HCT116 (cell line): ENCODE measurements around the gene KRT33A. TPM values are rescaled to one million over a fixed set of nuclear protein-coding genes. Genes with fewer than 3 reads are reported as not detected.

Experiments used
- ATAC-seq: fragments of 200-7000 bp; cut with Tn5 transposase; 2 replicates; pipeline ENCODE4 v1.9.1; 2020; ENCODE audit warnings: mild to moderate bottlenecking, moderate library complexity
- BruUV-seq: library from RNA; stranded (reverse); fragments of 400-500 nt; replicated peaks from 2 replicates; lab custom pipeline; 2021; lab: Mats Ljungman, UMichigan
- CTCF ChIA-PET: fragments of 300-600 bp; sonication (Branson Sonifier 250); formaldehyde crosslinking; loops from one replicate; lab custom pipeline; 2021; ENCODE audit warnings: antibody characterized with exemption; lab: Charles Lee
- POLR2A ChIA-PET: fragments of 300-600, 350-600 bp; sonication (Branson Sonifier 250); formaldehyde crosslinking; loops from one replicate; lab custom pipeline; 2021; ENCODE audit warnings: antibody characterized with exemption; lab: Charles Lee
- RAD21 ChIA-PET, 2 experiments: fragments of 300-600 bp; sonication (Branson Sonifier 250); formaldehyde crosslinking; loops; one replicate each; lab custom pipeline; 2023; ENCODE audit warnings: low total read pairs in 2 of 2; ENCODE audit not compliant: uncharacterized antibody in 2 of 2, unreplicated experiment in 2 of 2, low non-redundant PET in 1 of 2; lab: Charles Lee
- DNase-seq: peaks from one replicate; pipeline ENCODE4 v3.0.0-alpha.2; 2010; ENCODE audit warnings: low read depth, low spot score
- H2AFZ ChIP-seq: fragments of 200-600 bp; shearing (Covaris generic), sonication (generic); 2 replicates; pipeline ENCODE4 v1.6.1; 2017; ENCODE audit warnings: low read depth, mixed run types, mixed read lengths, antibody characterized with exemption, low read length; ENCODE audit not compliant: poor library complexity, severe bottlenecking
- H3K27ac ChIP-seq: 2 replicates; pipeline ENCODE4 v1.5.1; 2012; ENCODE audit warnings: low read depth, low read length
- H3K27me3 ChIP-seq: fragments of 200-600 bp; sonication (generic); 2 replicates; pipeline ENCODE4 v1.6.1; 2016; ENCODE audit warnings: mixed run types, low read length, mixed read lengths; ENCODE audit not compliant: insufficient read depth
- H3K36me3 ChIP-seq, 2 experiments: fragments of 200-500 bp in 1 of 2; fragments of 200-600 bp in 1 of 2; sonication (Bioruptor generic) in 1 of 2; sonication (generic) in 1 of 2; 2 replicates each; pipeline versions ENCODE4 v1.5.1 to v1.6.1; 2014 to 2016; ENCODE audit warnings: low read length in 2 of 2, inconsistent platforms in 1 of 2, mixed read lengths in 1 of 2, mixed run types in 1 of 2; ENCODE audit not compliant: insufficient read depth in 2 of 2, control insufficient read depth in 1 of 2
- H3K4me1 ChIP-seq, 2 experiments: fragments of 200-600 bp in 1 of 2; sonication (generic) in 1 of 2; 2 replicates each; pipeline versions ENCODE4 v1.5.1 to v1.6.1; 2012 to 2017; ENCODE audit warnings: low read length in 2 of 2, inconsistent platforms in 1 of 2, mild to moderate bottlenecking in 1 of 2, mixed read lengths in 1 of 2, mixed run types in 1 of 2, moderate library complexity in 1 of 2; ENCODE audit not compliant: insufficient read depth in 2 of 2, control insufficient read depth in 1 of 2
- H3K4me2 ChIP-seq: fragments of 200-600 bp; sonication (generic); 2 replicates; pipeline ENCODE4 v1.6.1; 2017; ENCODE audit warnings: mixed run types, low read length, mixed read lengths
- H3K4me3 ChIP-seq, 2 experiments: fragments of 200-600 bp in 1 of 2; sonication (generic) in 1 of 2; replicated peaks in 1 of 2; 2 replicates each; pipeline ENCODE4 v1.5.1; 2011 to 2016; ENCODE audit warnings: low read length in 2 of 2, control low read depth in 1 of 2, low read depth in 1 of 2, mild to moderate bottlenecking in 1 of 2, mixed read lengths in 1 of 2, mixed run types in 1 of 2
- H3K79me2 ChIP-seq: fragments of 200-600 bp; sonication (generic); 2 replicates; pipeline ENCODE4 v1.6.1; 2017; ENCODE audit warnings: mild to moderate bottlenecking, mixed run types, low read length, moderate library complexity, mixed read lengths; ENCODE audit not compliant: insufficient read depth
- H3K9ac ChIP-seq: fragments of 200-600 bp; sonication (generic); 2 replicates; pipeline ENCODE4 v1.6.1; 2016; ENCODE audit warnings: low read length, mixed read lengths
- H3K9me2 ChIP-seq: fragments of 200-600 bp; sonication (generic), shearing (Covaris generic); 2 replicates; pipeline ENCODE4 v1.6.1; 2017; ENCODE audit warnings: mixed run types, mild to moderate bottlenecking, moderate library complexity; ENCODE audit not compliant: insufficient read depth
- H3K9me3 ChIP-seq, 2 experiments: fragments of 200-500 bp in 1 of 2; fragments of 200-600 bp in 1 of 2; sonication (Bioruptor generic) in 1 of 2; sonication (generic) in 1 of 2; 2 replicates each; pipeline ENCODE4 v1.6.1; 2014 to 2017; ENCODE audit warnings: low read length in 2 of 2, mixed read lengths in 2 of 2, inconsistent platforms in 1 of 2, low read depth in 1 of 2, mild to moderate bottlenecking in 1 of 2, mixed run types in 1 of 2, moderate library complexity in 1 of 2; ENCODE audit not compliant: control insufficient read depth in 1 of 2, insufficient read depth in 1 of 2
- H4K20me1 ChIP-seq: fragments of 200-600 bp; sonication (generic), shearing (Covaris generic); 2 replicates; pipeline ENCODE4 v1.6.1; 2017; ENCODE audit warnings: mixed run types, mild to moderate bottlenecking, moderate library complexity; ENCODE audit not compliant: insufficient read depth
- CBX3 ChIP-seq: IDR thresholded peaks from 2 replicates; pipeline ENCODE4 v1.6.1; 2012; ENCODE audit warnings: low read depth
- CEBPB ChIP-seq: IDR thresholded peaks from 2 replicates; pipeline ENCODE4 v1.6.1; 2012; ENCODE audit warnings: low read depth
- EGR1 ChIP-seq: IDR thresholded peaks from 2 replicates; pipeline ENCODE4 v1.6.1; 2012; ENCODE audit warnings: low read depth
- ELF1 ChIP-seq: IDR thresholded peaks from 2 replicates; pipeline ENCODE4 v1.6.1; 2012; ENCODE audit warnings: low read depth, borderline replicate concordance
- EZH2 ChIP-seq: fragments of 200-600 bp; sonication (generic); IDR thresholded peaks from 2 replicates; pipeline ENCODE4 v1.6.1; 2017; ENCODE audit warnings: antibody characterized with exemption, mixed run types
- EZH2phosphoT487 ChIP-seq: fragments of 200-600 bp; IDR thresholded peaks from 2 replicates; pipeline ENCODE4 v1.6.1; 2018; ENCODE audit warnings: antibody characterized with exemption, borderline replicate concordance
- FOSL1 ChIP-seq: IDR thresholded peaks from 2 replicates; pipeline ENCODE4 v1.6.1; 2012; ENCODE audit warnings: low read depth
- JUND ChIP-seq: IDR thresholded peaks from 2 replicates; pipeline ENCODE4 v1.6.1; 2012
- MAX ChIP-seq: IDR thresholded peaks from 2 replicates; pipeline ENCODE4 v1.6.1; 2012
- POLR2A ChIP-seq: IDR thresholded peaks from 2 replicates; pipeline ENCODE4 v1.7.0; 2011; ENCODE audit warnings: borderline replicate concordance; ENCODE audit not compliant: insufficient read depth, insufficient read length; ENCODE audit errors: extremely low read depth
- SIN3A ChIP-seq: IDR thresholded peaks from 2 replicates; pipeline ENCODE4 v1.6.1; 2012; ENCODE audit warnings: low read depth
- SP1 ChIP-seq: IDR thresholded peaks from 2 replicates; pipeline ENCODE4 v1.6.1; 2012; ENCODE audit warnings: low read depth
- SRF ChIP-seq: IDR thresholded peaks from 2 replicates; pipeline ENCODE4 v1.6.1; 2012; ENCODE audit warnings: low read depth
- TCF7L2 ChIP-seq: IDR thresholded peaks from 2 replicates; pipeline ENCODE4 v1.7.0; 2011; ENCODE audit warnings: borderline replicate concordance, inconsistent platforms; ENCODE audit not compliant: insufficient read depth, insufficient read length; ENCODE audit errors: extremely low read depth
- ZFX ChIP-seq: fragments of 450-650 bp; IDR thresholded peaks from 2 replicates; pipeline ENCODE4 v1.6.1; 2017
- intact Hi-C: fragments of 100-400 bp; cut with micrococcal nuclease; formaldehyde crosslinking; loops from 2 replicates; pipeline ENCODE4 v1.10.0; 2022
- total RNA-seq: library from RNA; stranded (reverse); gene quantifications from one replicate; pipeline ENCODE4 v1.2.1, GENCODE V29; 2021; ENCODE audit not compliant: unreplicated experiment
- TF ChIP-seq, protein P1 (sequence below), 3 experiments: fragments of 200-600 bp in 1 of 3; sonication (generic) in 1 of 3; IDR thresholded peaks in 2 of 3; conservative IDR thresholded peaks in 1 of 3; 2 replicates each; pipeline ENCODE4 v1.5.1; 2012 to 2017; ENCODE audit warnings: low read depth in 2 of 3, low read length in 2 of 3, antibody characterized with exemption in 1 of 3, borderline replicate concordance in 1 of 3, control low read depth in 1 of 3, mild to moderate bottlenecking in 1 of 3, mixed read lengths in 1 of 3, mixed run types in 1 of 3, moderate library complexity in 1 of 3; ENCODE audit not compliant: insufficient read depth in 1 of 3
- TF ChIP-seq, protein P2 (sequence below): IDR thresholded peaks from 2 replicates; pipeline ENCODE4 v1.6.1; 2012; ENCODE audit warnings: low read depth
- TF ChIP-seq, protein P3 (sequence below): IDR thresholded peaks from 2 replicates; pipeline ENCODE4 v1.6.1; 2012
- TF ChIP-seq, protein P4 (sequence below): IDR thresholded peaks from 2 replicates; pipeline ENCODE4 v1.6.1; 2011; ENCODE audit warnings: mild to moderate bottlenecking, low read length, moderate library complexity; ENCODE audit not compliant: insufficient replicate concordance; ENCODE audit errors: extremely low read depth

Gene KRT33A
- total RNA-seq, 1 experiment from 2014 or later: not detected

DNA sequence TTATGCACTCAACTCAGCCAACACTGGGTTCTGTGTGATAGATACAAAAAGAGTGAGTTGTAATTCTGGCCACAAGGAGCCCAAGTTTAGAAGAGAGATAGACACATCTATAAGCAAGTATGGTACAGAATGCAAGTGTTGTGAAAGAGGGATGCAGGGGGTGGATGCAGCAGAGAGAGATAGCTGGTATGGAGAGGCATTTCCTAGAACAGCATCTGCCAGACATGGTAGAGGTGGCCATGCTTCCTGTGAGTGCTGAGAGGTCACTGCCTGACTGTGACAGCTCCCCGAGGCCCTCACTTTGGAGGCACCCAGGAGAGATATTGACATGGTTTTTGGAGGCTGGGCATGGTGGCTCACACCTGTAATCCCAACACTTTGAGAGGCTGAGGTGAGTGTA, 39.5 kb downstream of the KRT33A start:
- ATAC-seq (no peak), DNase-seq (no peak)
- ChIA-PET RAD21 (no interaction called here), POLR2A (no interaction called here), CTCF (no interaction called here)
- Histone ChIP-seq H3K4me1 (no peaks in the 10 kb centered on the region), H3K9ac (no peak overlapping the region), H3K4me3 (no peak overlapping the region), H3K9me2 (no peaks in the 10 kb centered on the region), H3K27ac (no peak overlapping the region), H3K9me3 (no peaks in the 10 kb centered on the region), H3K4me2 (no peak overlapping the region), H3K79me2 (no peaks in the 10 kb centered on the region), H3K27me3 (no peaks in the 10 kb centered on the region), H4K20me1 (no peaks in the 10 kb centered on the region), H3K36me3 (no peaks in the 10 kb centered on the region), H2AFZ (no peak overlapping the region)
- intact Hi-C loops: no loop called here
- no peak for TF ChIP-seq SIN3A
- TF ChIP-seq, protein P1, sequence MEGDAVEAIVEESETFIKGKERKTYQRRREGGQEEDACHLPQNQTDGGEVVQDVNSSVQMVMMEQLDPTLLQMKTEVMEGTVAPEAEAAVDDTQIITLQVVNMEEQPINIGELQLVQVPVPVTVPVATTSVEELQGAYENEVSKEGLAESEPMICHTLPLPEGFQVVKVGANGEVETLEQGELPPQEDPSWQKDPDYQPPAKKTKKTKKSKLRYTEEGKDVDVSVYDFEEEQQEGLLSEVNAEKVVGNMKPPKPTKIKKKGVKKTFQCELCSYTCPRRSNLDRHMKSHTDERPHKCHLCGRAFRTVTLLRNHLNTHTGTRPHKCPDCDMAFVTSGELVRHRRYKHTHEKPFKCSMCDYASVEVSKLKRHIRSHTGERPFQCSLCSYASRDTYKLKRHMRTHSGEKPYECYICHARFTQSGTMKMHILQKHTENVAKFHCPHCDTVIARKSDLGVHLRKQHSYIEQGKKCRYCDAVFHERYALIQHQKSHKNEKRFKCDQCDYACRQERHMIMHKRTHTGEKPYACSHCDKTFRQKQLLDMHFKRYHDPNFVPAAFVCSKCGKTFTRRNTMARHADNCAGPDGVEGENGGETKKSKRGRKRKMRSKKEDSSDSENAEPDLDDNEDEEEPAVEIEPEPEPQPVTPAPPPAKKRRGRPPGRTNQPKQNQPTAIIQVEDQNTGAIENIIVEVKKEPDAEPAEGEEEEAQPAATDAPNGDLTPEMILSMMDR (IDR thresholded peaks at IDR 0.05 in 2 of 3, conservative IDR thresholded peaks at IDR 0.05 in 1 of 3; ENCODE audit: borderline replicate concordance in 1 of 3, insufficient read depth in 1 of 3, low read depth in 2 of 3, low read length in 2 of 3): no peak
- no peak for TF ChIP-seq SRF
- TF ChIP-seq, protein P2, sequence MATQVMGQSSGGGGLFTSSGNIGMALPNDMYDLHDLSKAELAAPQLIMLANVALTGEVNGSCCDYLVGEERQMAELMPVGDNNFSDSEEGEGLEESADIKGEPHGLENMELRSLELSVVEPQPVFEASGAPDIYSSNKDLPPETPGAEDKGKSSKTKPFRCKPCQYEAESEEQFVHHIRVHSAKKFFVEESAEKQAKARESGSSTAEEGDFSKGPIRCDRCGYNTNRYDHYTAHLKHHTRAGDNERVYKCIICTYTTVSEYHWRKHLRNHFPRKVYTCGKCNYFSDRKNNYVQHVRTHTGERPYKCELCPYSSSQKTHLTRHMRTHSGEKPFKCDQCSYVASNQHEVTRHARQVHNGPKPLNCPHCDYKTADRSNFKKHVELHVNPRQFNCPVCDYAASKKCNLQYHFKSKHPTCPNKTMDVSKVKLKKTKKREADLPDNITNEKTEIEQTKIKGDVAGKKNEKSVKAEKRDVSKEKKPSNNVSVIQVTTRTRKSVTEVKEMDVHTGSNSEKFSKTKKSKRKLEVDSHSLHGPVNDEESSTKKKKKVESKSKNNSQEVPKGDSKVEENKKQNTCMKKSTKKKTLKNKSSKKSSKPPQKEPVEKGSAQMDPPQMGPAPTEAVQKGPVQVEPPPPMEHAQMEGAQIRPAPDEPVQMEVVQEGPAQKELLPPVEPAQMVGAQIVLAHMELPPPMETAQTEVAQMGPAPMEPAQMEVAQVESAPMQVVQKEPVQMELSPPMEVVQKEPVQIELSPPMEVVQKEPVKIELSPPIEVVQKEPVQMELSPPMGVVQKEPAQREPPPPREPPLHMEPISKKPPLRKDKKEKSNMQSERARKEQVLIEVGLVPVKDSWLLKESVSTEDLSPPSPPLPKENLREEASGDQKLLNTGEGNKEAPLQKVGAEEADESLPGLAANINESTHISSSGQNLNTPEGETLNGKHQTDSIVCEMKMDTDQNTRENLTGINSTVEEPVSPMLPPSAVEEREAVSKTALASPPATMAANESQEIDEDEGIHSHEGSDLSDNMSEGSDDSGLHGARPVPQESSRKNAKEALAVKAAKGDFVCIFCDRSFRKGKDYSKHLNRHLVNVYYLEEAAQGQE: no peak
- no peak for TF ChIP-seq FOSL1
- TF ChIP-seq ELF1: no peak
- no peak for TF ChIP-seq EZH2
- no peak for TF ChIP-seq EGR1
- no peak for TF ChIP-seq MAX
- TF ChIP-seq SP1: no peak
- TF ChIP-seq CBX3: no peak
- no peak for TF ChIP-seq ZFX
- no peak for TF ChIP-seq JUND
- TF ChIP-seq CEBPB: no peak
- TF ChIP-seq, protein P3, sequence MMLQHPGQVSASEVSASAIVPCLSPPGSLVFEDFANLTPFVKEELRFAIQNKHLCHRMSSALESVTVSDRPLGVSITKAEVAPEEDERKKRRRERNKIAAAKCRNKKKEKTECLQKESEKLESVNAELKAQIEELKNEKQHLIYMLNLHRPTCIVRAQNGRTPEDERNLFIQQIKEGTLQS: no peak
- TF ChIP-seq POLR2A: no peak
- TF ChIP-seq TCF7L2: no peak
- TF ChIP-seq, protein P4, sequence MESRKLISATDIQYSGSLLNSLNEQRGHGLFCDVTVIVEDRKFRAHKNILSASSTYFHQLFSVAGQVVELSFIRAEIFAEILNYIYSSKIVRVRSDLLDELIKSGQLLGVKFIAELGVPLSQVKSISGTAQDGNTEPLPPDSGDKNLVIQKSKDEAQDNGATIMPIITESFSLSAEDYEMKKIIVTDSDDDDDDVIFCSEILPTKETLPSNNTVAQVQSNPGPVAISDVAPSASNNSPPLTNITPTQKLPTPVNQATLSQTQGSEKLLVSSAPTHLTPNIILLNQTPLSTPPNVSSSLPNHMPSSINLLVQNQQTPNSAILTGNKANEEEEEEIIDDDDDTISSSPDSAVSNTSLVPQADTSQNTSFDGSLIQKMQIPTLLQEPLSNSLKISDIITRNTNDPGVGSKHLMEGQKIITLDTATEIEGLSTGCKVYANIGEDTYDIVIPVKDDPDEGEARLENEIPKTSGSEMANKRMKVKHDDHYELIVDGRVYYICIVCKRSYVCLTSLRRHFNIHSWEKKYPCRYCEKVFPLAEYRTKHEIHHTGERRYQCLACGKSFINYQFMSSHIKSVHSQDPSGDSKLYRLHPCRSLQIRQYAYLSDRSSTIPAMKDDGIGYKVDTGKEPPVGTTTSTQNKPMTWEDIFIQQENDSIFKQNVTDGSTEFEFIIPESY: no peak
- no peak for TF ChIP-seq EZH2phosphoT487
- no TSS peak for BruUV-seq
